ENCODE data around the gene F7.
"Not testable (repeated sequence)": the region's sequence is repeated elsewhere in the genome, so short reads cannot be mapped to it uniquely, and the experiment has no call there.

Gene F7

GRCh38 chr13:113153810-113154748 is 48.5 kb downstream of the F7 start:
- no peak for DNase-seq (ENCODE audit: low read depth)

- no peak for DNase-seq (ENCODE audit: low read depth)
Observed at GRCh38 chr13:113155201-113155600, 49.6 kb downstream of the F7 start.

- DNase-seq (ENCODE audit: low read depth) = no peak
Observed at GRCh38 chr13:113155982-113156655, 50.5 kb downstream of the F7 start.

DNA sequence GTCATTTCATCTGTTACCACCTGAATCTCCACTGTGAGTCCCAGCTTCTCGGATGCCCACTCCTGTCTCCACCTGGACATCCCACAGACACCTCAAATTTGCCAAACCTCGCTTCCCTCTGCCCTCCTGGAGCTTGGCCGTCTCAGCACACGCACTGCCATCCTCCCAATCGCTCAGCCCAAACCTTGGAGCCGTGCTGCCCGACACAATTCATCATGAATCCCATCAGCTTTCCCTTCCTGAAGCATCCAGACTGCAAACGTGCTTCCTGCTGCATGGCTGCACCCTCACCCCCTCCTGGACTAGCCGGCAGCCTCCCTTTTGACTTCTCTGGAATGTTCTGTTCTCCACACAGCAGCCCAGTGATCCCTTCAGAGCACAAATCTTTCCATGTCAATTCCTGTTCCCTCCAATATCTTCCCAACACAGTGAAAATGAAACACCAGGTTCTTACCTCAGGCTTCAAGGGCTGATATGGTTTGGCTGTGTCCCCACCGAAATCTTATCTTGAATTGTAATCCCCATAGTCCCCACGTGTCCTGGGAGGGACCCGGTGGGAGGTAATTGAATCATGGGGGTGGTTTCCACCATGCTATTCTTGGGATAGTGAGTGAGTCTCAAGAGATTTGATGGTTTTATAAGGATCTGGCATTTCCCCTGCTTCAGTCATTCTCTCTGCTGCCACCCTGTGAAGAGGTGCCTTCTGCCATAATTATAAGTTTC is 51.8 kb downstream of the F7 start:
- DNase-seq (ENCODE audit: low read depth) = no peak

GRCh38 chr13:113157929-113158747 is 52.5 kb downstream of the F7 start, which contains the start of gene PROZ:
Gene PROZ (plus strand): TSS chr13:113158648. CDS start chr13:113158661, 13 bp downstream.
- DNase-seq (ENCODE audit: low read depth) = no peak

GRCh38 chr13:113158946-113159345 is 53.4 kb downstream of the F7 start:
- no peak for DNase-seq (ENCODE audit: low read depth)

- no peak for DNase-seq (ENCODE audit: low read depth)
Observed at GRCh38 chr13:113159701-113160100, 54.1 kb downstream of the F7 start.

DNA sequence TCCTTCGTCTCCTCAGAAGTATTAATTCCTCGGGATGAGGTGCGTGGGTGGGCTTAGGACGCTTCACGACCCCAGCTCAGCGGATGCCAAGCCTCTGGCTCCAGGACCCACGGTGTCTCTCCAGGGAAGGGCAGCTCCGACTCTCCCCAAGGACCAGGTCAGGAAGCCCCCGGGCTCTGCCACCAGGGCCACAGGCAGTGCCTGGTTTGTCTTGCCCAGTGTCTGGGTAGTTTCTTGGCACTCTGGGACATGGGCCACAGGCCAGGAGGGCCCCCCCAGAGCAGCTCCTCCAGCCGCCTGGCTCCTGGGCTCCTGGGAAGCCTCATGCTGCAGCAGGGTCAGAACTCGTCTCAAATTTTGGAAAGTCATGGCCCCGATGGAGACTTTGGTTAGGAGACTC is 55.4 kb downstream of the F7 start:
- DNase-seq (ENCODE audit: low read depth) = no peak

DNA sequence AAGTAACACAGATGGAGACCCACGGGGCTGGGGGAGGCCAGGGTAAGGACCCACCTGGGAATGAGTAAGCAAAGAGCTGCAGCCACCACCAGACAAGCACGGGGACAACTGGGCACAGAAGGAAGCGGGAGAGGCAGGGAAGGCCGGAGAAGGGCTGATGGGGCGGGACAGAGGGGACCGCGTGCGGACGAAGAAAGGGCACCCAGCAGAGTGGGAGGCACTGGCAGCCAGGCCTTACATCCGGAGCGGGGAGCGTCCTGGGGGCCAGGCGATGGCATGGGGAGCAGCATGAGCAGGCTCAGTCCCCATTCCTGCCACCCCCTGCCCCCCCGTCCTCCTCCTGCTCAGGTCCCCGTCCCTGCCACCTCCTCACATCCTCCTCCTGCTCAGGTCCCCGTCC is 55.8 kb downstream of the F7 start:
- no peak for DNase-seq (ENCODE audit: low read depth)

- DNase-seq (ENCODE audit: low read depth) = not testable (repeated sequence)
Observed at GRCh38 chr13:113161975-113162374, 56.4 kb downstream of the F7 start.

GRCh38 chr13:113162783-113163685 is 57.4 kb downstream of the F7 start:
- no peak for DNase-seq (ENCODE audit: low read depth)

GRCh38 chr13:113164492-113164891 is 58.9 kb downstream of the F7 start:
- DNase-seq (ENCODE audit: low read depth) = no peak

GRCh38 chr13:113166266-113166665 is 60.7 kb downstream of the F7 start:
- DNase-seq (ENCODE audit: low read depth) = no peak

DNA sequence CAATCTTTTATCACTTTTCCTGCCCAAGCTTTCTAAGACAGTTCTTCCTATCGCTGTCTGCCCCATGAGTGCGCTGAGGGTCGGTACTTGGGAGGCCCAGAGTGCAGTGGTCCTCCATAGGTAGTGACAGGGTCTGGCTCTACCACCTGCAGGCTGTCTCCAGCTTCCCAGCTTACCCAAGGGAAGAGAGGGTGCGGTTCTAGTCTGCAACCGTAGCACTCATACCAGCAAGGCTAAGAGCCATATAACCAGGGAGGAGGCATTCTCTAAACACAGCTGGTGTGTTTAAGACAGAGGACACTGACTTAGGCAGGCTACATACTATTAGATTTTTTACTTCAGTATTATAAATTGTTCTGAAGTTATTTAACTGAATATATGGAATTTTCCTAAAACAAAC is 61.1 kb downstream of the F7 start:
- DNase-seq (ENCODE audit: low read depth) = no peak

DNA sequence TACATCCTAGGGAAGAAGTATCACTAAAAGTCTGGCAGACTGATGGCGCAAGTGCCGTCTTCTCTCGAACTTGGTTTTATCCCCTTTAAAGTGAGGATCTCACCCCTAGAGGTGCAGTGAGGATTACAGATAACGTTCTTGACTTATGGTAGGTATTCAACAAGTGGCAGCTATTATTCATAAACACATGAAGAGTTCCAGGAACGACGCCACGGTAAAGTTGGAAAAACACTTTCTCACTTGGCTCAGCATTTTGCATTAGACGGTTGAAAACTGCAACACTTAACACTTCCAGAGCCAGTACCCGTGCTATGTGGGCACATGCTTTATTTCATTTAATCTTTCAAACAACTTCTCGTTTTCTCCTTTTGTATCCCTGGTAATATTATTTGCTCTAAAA is 61.6 kb downstream of the F7 start:
- DNase-seq (ENCODE audit: low read depth) = no peak

DNA sequence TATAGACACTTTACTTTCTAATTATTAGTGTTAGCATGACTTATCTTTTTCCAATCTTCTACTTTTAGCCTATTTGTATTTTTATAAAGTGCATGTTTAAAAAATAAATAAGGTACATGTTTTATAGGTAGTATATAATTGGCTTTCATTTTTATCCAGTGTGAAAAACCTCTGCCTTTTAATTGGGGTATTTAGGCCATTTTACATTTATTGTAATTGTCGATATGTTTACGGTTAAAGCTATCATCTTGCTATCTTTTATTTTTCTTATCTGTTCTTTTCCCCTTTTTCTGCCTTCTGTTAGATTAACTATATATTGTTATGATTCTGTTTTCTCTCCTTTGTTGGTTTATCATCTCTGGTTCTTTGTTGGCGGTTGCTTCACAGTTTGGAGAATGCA is 62.0 kb downstream of the F7 start:
- no peak for DNase-seq (ENCODE audit: low read depth)

DNA sequence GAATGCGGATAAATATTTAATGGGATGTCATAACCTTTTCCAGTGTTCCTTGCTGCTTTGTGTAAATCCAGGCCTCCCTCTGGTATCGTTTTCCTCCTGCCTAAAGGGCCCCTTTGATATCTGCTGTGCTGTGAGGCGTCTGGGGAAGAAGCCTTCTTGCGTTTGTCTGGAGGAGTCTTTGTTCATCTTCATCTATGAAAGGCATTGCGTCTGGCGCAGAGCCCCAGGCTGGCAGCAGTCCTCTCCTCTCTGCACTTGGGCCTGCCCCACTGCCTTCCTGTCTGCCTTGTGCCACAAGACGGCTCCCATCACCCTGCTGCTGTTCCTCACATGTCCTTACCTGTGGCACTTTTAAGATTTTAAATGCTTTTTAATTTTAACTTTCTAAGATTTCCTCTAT is 62.6 kb downstream of the F7 start:
- DNase-seq (ENCODE audit: low read depth) = no peak

DNA sequence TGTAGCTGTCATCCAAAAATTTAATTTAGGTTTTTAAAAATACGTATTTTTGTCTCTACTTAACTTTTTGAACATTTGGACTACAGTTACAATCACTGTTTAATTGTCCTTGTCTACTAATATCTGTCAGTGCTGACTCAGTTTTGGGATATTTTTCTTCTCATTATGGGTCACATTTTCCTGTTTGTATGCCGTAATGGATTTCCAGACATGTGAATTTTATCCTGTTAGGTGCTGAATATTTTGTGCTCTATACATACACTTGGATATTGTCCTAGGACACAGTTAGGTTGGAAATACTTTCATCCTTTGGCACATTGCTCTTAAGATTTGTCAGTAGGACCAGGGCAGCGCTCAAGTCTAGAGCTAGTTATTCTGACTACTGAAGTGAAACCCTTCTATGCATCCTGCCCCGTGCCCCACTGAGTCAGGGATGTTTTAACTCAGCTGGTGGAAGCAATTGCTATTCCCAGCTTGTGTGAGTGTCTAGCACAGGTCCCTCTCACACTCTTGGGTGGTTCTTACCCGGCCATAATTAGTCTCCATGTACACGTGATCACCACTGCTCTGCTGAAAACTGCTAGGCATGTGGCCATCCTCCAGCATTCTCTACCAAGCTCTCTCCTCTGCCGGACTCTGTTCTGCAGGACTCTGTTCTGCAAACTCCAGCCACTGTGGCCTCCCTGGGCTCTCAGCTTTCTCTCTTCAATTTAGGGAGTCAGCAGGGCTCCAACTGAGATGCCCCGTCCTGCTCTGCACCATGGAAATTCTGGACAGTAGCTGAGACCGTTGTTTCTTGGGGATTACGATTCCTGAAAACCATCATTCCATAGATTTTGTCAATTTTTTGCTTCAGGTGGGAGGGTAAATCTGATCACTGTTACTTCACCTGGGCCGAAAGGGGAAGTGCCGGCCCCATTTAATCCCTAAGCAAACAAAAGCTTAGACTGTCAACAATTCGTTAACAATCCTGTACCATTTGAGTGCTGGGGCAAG is 64.0 kb downstream of the F7 start:
- DNase-seq (ENCODE audit: low read depth) = no peak
